Vagina (tissue), 2 donors: Measurements from ENCODE around the gene SH3BGR.

Source experiments
- CTCF ChIP-seq, 3 experiments: fragments of 450-650 bp in 2 of 3; fragments of 200-600 bp in 1 of 3; sonication (generic) in 1 of 3; IDR thresholded peaks; one replicate each; pipeline ENCODE4 v1.5.1; 2017 to 2019; ENCODE audit warnings: antibody characterized with exemption in 3 of 3, mild to moderate bottlenecking in 2 of 3, moderate library complexity in 2 of 3
- POLR2A ChIP-seq, 2 donors: fragments of 450-650 bp; IDR thresholded peaks; one replicate each; pipeline ENCODE4 v1.6.1; 2017; ENCODE audit warnings: antibody characterized with exemption in 2 of 2, mild to moderate bottlenecking in 2 of 2, moderate library complexity in 2 of 2

DNA sequence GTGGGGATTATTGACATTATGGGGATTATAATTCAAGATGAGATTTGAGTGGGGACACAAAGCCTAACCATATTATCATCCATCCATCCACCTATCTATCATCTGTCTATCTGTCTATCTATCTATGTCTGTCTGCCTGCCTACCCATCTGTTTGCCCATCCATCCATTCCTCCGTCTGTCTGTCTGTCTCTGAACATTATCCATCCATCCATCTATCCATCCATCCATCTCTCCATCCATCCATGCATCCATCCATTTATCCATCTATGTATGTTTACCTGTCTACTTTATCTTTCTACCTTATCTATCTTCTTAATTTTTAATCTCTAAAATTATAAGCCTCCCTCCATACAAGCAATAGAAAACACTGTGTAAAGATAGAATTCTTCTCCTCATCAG lies 47.4 kb downstream of the SH3BGR start:
- TF ChIP-seq CTCF (IDR thresholded peaks at IDR 0.05), result no peak
- no peak for TF ChIP-seq POLR2A (IDR thresholded peaks at IDR 0.05)
